CD14-positive monocyte (primary cell): ENCODE data around the gene FOXG1. TPM values are rescaled to one million over a fixed set of nuclear protein-coding genes. Genes with fewer than 3 reads are reported as not detected.
A peak's percentile ranks its signal among the peaks of the same experiment; 100 is the strongest.

ENCODE experiments used
- DNase-seq, 3 donors: peaks; one replicate each; pipeline ENCODE4 v3.0.0-alpha.2; 2011 to 2022
- H2AFZ ChIP-seq: 2 replicates; pipeline ENCODE4 v1.6.0; 2012; ENCODE audit warnings: mild to moderate bottlenecking, low read depth, low read length, inconsistent platforms; ENCODE audit not compliant: insufficient read depth, poor library complexity, severe bottlenecking
- H3K27ac ChIP-seq, 2 donors: 1 replicate in 1 of 2; 2 replicates in 1 of 2; pipeline ENCODE4 v1.5.1; 2012 to 2013; ENCODE audit warnings: low read length in 2 of 2, control low read depth in 1 of 2, inconsistent platforms in 1 of 2, low read depth in 1 of 2, mild to moderate bottlenecking in 1 of 2
- H3K27me3 ChIP-seq, 2 donors: one replicate each; pipeline versions ENCODE4 v1.6.0 to v1.6.1; 2011 to 2013; ENCODE audit warnings: low read length in 2 of 2; ENCODE audit not compliant: control insufficient read depth in 2 of 2, insufficient read depth in 2 of 2
- H3K36me3 ChIP-seq, 2 donors: replicated peaks in 1 of 2; 1 replicate in 1 of 2; 2 replicates in 1 of 2; pipeline versions ENCODE4 v1.5.1 to v1.6.1; 2012 to 2013; ENCODE audit warnings: low read length in 2 of 2, control low read depth in 1 of 2, inconsistent platforms in 1 of 2, mild to moderate bottlenecking in 1 of 2; ENCODE audit not compliant: insufficient read depth in 2 of 2, control insufficient read depth in 1 of 2
- H3K4me1 ChIP-seq, 2 donors: 1 replicate in 1 of 2; 2 replicates in 1 of 2; pipeline versions ENCODE4 v1.5.1 to v1.6.1; 2012 to 2013; ENCODE audit warnings: low read length in 2 of 2, control low read depth in 1 of 2, inconsistent platforms in 1 of 2, mild to moderate bottlenecking in 1 of 2, moderate library complexity in 1 of 2; ENCODE audit not compliant: insufficient read depth in 2 of 2, control insufficient read depth in 1 of 2
- H3K4me2 ChIP-seq: replicated peaks from 2 replicates; pipeline ENCODE3; 2012; ENCODE audit warnings: low read length, moderate library complexity, mild to moderate bottlenecking; ENCODE audit not compliant: poor library complexity, severe bottlenecking; ENCODE audit errors: extremely low read depth
- H3K4me3 ChIP-seq, 3 experiments: fragments of 200-600 bp in 1 of 3; sonication (generic) in 1 of 3; replicated peaks in 1 of 3; 1 replicate in 2 of 3; 2 replicates in 1 of 3; pipeline ENCODE4 v1.5.1; 2011 to 2013; ENCODE audit warnings: low read length in 3 of 3, mild to moderate bottlenecking in 3 of 3, control low read depth in 2 of 3, low read depth in 2 of 3, inconsistent platforms in 1 of 3, moderate library complexity in 1 of 3
- H3K79me2 ChIP-seq: 2 replicates; pipeline ENCODE4 v1.6.0; 2012; ENCODE audit warnings: mild to moderate bottlenecking, control low read depth, inconsistent platforms, low read length, moderate library complexity; ENCODE audit not compliant: insufficient read depth
- H3K9ac ChIP-seq: 2 replicates; pipeline ENCODE4 v1.6.0; 2017; ENCODE audit warnings: low read length, mild to moderate bottlenecking; ENCODE audit not compliant: insufficient read depth, poor library complexity, severe bottlenecking
- H3K9me3 ChIP-seq, 2 donors: replicated peaks in 1 of 2; 1 replicate in 1 of 2; 2 replicates in 1 of 2; pipeline versions ENCODE4 v1.5.1 to v1.6.1; 2012 to 2013; ENCODE audit warnings: low read length in 2 of 2, control low read depth in 1 of 2; ENCODE audit not compliant: control insufficient read depth in 1 of 2, insufficient read depth in 1 of 2
- H4K20me1 ChIP-seq: 2 replicates; pipeline ENCODE4 v1.6.0; 2012; ENCODE audit warnings: mild to moderate bottlenecking, low read length, control low read depth, moderate library complexity; ENCODE audit not compliant: insufficient read depth
- H3K27ac Mint-ChIP-seq, 7 donors: one replicate each; pipeline ENCODE4 v1.8.0; 2020; ENCODE audit warnings: mild to moderate bottlenecking in 7 of 7, mixed read lengths in 7 of 7, moderate library complexity in 6 of 7, inconsistent platforms in 2 of 7
- H3K27me3 Mint-ChIP-seq, 3 donors: one replicate each; pipeline ENCODE4 v1.8.0; 2021 to 2022; ENCODE audit warnings: low read depth in 3 of 3, mild to moderate bottlenecking in 3 of 3, mixed read lengths in 3 of 3, moderate library complexity in 3 of 3, inconsistent platforms in 1 of 3
- H3K36me3 Mint-ChIP-seq, 2 donors: one replicate each; pipeline ENCODE4 v1.8.0; 2020; ENCODE audit warnings: mixed read lengths in 2 of 2, inconsistent platforms in 1 of 2, mild to moderate bottlenecking in 1 of 2
- H3K4me1 Mint-ChIP-seq: one replicate; pipeline ENCODE4 v1.8.0; 2020; ENCODE audit warnings: mild to moderate bottlenecking, mixed read lengths
- H3K4me3 Mint-ChIP-seq, 2 donors: one replicate each; pipeline ENCODE4 v1.8.0; 2020; ENCODE audit warnings: mild to moderate bottlenecking in 2 of 2, mixed read lengths in 2 of 2, moderate library complexity in 1 of 2
- H3K9me3 Mint-ChIP-seq, 7 donors: one replicate each; pipeline ENCODE4 v1.8.0; 2020 to 2022; ENCODE audit warnings: mixed read lengths in 7 of 7, mild to moderate bottlenecking in 6 of 7, moderate library complexity in 6 of 7, inconsistent platforms in 2 of 7
- CTCF ChIP-seq: fragments of 200-600 bp; IDR thresholded peaks from one replicate; pipeline ENCODE4 v1.8.0; 2022; ENCODE audit warnings: antibody characterized with exemption, mild to moderate bottlenecking
- WGBS: methylation state at CpG from one replicate; pipeline ENCODE4 v1.1.5; 2013; ENCODE audit warnings: missing lambda C conversion rate; ENCODE audit not compliant: insufficient coverage; 5-methylcytosine and 5-hydroxymethylcytosine counted together
- intact Hi-C, 2 donors: fragments of 100-400 bp; cut with micrococcal nuclease; formaldehyde crosslinking; loops; one replicate each; pipeline versions ENCODE4 v1.15.0 to v1.15.1; 2023
- polyA plus RNA-seq, 3 donors: library from polyadenylated mRNA; depleted of rRNA in 1 of 3; unstranded in 2 of 3; stranded (reverse) in 1 of 3; fragments of 300-500 nt in 2 of 3; fragments of >200 nt in 1 of 3; fragmentation: Illumina TruSeq in 2 of 3; gene quantifications; 1 replicate in 2 of 3; 2 replicates in 1 of 3; pipeline ENCODE4 v1.2.3, GENCODE V29; 2012 to 2021

FOXG1 gene
- polyA plus RNA-seq, 3 donors = not detected

DNA sequence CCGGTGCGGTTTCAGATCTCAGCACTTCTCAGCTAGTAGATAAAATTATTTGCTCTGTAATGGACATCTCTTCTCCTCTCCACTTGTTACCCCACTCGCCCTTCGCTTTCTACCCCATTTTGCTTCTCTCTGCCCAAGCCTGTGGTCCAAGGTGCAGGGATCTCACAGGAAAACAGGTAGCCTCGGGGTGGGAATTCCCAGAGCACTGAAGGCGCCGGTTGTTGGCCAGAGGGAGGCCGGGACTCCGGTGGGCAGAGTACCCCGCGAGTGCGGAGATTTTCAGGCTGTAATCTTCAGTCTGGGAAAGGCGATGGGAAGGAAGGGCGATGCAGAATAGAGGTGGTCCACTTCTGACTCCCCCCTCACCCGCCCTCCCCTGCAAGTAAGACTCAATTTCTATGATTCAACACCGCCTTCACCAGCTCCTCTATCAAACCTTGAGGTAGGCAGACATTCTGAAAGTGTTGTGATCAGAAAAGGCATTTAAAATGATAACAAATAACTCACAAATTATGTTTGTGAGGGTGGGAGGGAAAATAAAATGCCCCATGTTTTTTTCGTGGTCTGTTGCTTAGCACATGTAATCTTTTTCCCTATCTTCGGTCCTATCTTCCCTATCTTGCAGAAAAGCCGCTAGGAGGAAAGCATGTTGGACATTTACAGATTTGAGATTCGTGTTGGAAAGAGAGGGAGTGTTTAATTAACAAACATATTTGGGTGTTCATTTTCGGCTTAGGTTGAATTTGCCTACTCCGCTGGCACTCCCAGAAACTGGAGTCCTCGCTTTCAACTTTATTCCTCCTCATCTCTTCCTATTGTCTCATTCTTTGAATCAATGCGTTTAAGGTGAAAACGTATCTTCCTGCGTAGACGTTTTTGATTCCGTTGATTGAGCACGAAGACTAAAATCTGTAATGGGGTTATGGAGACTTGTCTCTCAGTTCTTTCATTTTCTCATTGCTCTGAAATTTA is 8.5 kb downstream of the FOXG1 start:
- Mint-ChIP-seq H3K4me3 (peak overlapping the region in 1 of 2 donors; percentile 87), H3K9me3 (peaks cover 8 to 43% (median 26%) of the 10 kb centered on the region in 7 donors), H3K36me3 (peaks cover 4 to 5% of the 10 kb centered on the region in 2 donors), H3K4me1 (no peaks in the 10 kb centered on the region), H3K27me3 (peaks cover 83 to 94% (median 90%) of the 10 kb centered on the region in 3 donors), H3K27ac (peak overlapping the region in 1 of 7 donors; percentile 45)
- no peaks in the 10 kb centered on the region for H3K36me3 ChIP-seq
- H3K9ac ChIP-seq = no peak overlapping the region
- H4K20me1 ChIP-seq = no peaks in the 10 kb centered on the region
- H2AFZ ChIP-seq = no peak overlapping the region
- 9% methylated on average over 4 of the region's 29 CpGs for WGBS
- peaks cover 10 to 44% of the 10 kb centered on the region in 2 donors for H3K9me3 ChIP-seq
- H3K27ac ChIP-seq = no peak overlapping the region
- TF ChIP-seq CTCF = no peak
- H3K4me2 ChIP-seq = no peak overlapping the region
- H3K79me2 ChIP-seq = no peaks in the 10 kb centered on the region
- no peaks in the 10 kb centered on the region for H3K4me1 ChIP-seq
- no peak overlapping the region for H3K4me3 ChIP-seq
- peaks cover 83 to 98% of the 10 kb centered on the region in 2 donors for H3K27me3 ChIP-seq
- intact Hi-C loops = no loop called here
- DNase-seq = no peak

GRCh38 chr14:28776482-28777266 is 10.1 kb downstream of the FOXG1 start:
- H3K9ac ChIP-seq = no peak overlapping the region
- peaks cover 10 to 44% of the 10 kb centered on the region in 2 donors for H3K9me3 ChIP-seq
- Mint-ChIP-seq H3K4me1 (no peaks in the 10 kb centered on the region), H3K4me3 (peak overlapping the region in 1 of 2 donors; percentile 54), H3K36me3 (peaks cover 4 to 5% of the 10 kb centered on the region in 2 donors), H3K27ac (no peak overlapping the region), H3K9me3 (peaks cover 10 to 51% (median 22%) of the 10 kb centered on the region in 7 donors), H3K27me3 (peaks cover 82 to 92% (median 85%) of the 10 kb centered on the region in 3 donors)
- H3K4me1 ChIP-seq = no peaks in the 10 kb centered on the region
- no CpG with 5 or more reads among the region's 3 CpGs for WGBS
- H3K4me2 ChIP-seq = no peak overlapping the region
- peaks cover 84 to 99% of the 10 kb centered on the region in 2 donors for H3K27me3 ChIP-seq
- no peaks in the 10 kb centered on the region for H3K79me2 ChIP-seq
- H3K36me3 ChIP-seq = no peaks in the 10 kb centered on the region
- no peak overlapping the region for H3K4me3 ChIP-seq
- no peaks in the 10 kb centered on the region for H4K20me1 ChIP-seq
- intact Hi-C loops = no loop called here
- H3K27ac ChIP-seq = no peak overlapping the region
- no peak overlapping the region for H2AFZ ChIP-seq
- DNase-seq = no peak
- TF ChIP-seq CTCF = no peak
